ENCODE measurements around the gene PAIP2B. TPM values are rescaled to one million over a fixed set of nuclear protein-coding genes. Genes with fewer than 3 reads are reported as not detected.
A peak's percentile ranks its signal among the peaks of the same experiment; 100 is the strongest.

The PAIP2B gene
- total RNA-seq, 1 donor from 2014 or later = 6.5 TPM

GRCh38 chr2:71151620-71152019, 75.3 kb downstream of the PAIP2B start:
- Mint-ChIP-seq H3K4me1 (peaks cover 6% of the 10 kb centered on the region), H3K9me3 (no peaks in the 10 kb centered on the region), H3K4me3 (no peak overlapping the region), H3K27ac (ENCODE audit: unreplicated experiment) (no peak overlapping the region), H3K27me3 (ENCODE audit: low read depth) (no peaks in the 10 kb centered on the region), H3K36me3 (ENCODE audit: low read depth) (peaks cover 10% of the 10 kb centered on the region)
- DNase-seq (ENCODE audit: low read depth, low spot score) = no peak
- TF ChIP-seq CTCF (conservative IDR thresholded peaks at IDR 0.05) = no peak

- Mint-ChIP-seq H3K4me1 (peaks cover 4% of the 10 kb centered on the region), H3K9me3 (no peaks in the 10 kb centered on the region), H3K27ac (ENCODE audit: unreplicated experiment) (no peak overlapping the region), H3K27me3 (ENCODE audit: low read depth) (no peaks in the 10 kb centered on the region), H3K4me3 (no peak overlapping the region), H3K36me3 (ENCODE audit: low read depth) (peaks cover 12% of the 10 kb centered on the region)
- no peak for DNase-seq (ENCODE audit: low read depth, low spot score)
- peak; percentile 23 for TF ChIP-seq CTCF (conservative IDR thresholded peaks at IDR 0.05)
Observed at GRCh38 chr2:71150082-71150816, 76.7 kb downstream of the PAIP2B start.

GRCh38 chr2:71148506-71149063, 78.3 kb downstream of the PAIP2B start:
- H3K4me1 Mint-ChIP-seq = no peaks in the 10 kb centered on the region
- peaks cover 16% of the 10 kb centered on the region for H3K36me3 Mint-ChIP-seq (ENCODE audit: low read depth)
- H3K4me3 Mint-ChIP-seq = no peak overlapping the region
- H3K27me3 Mint-ChIP-seq (ENCODE audit: low read depth) = no peaks in the 10 kb centered on the region
- no peaks in the 10 kb centered on the region for H3K9me3 Mint-ChIP-seq
- TF ChIP-seq CTCF (conservative IDR thresholded peaks at IDR 0.05) = no peak
- DNase-seq (ENCODE audit: low read depth, low spot score) = no peak
- no peak overlapping the region for H3K27ac Mint-ChIP-seq (ENCODE audit: unreplicated experiment)

GRCh38 chr2:71143782-71144181, 83.1 kb downstream of the PAIP2B start:
- no peaks in the 10 kb centered on the region for H3K9me3 Mint-ChIP-seq
- peaks cover 18% of the 10 kb centered on the region for H3K36me3 Mint-ChIP-seq (ENCODE audit: low read depth)
- H3K27ac Mint-ChIP-seq (ENCODE audit: unreplicated experiment) = no peak overlapping the region
- TF ChIP-seq CTCF (conservative IDR thresholded peaks at IDR 0.05) = no peak
- H3K27me3 Mint-ChIP-seq (ENCODE audit: low read depth) = no peaks in the 10 kb centered on the region
- H3K4me3 Mint-ChIP-seq = no peak overlapping the region
- no peaks in the 10 kb centered on the region for H3K4me1 Mint-ChIP-seq
- DNase-seq (ENCODE audit: low read depth, low spot score) = no peak

- Mint-ChIP-seq H3K36me3 (ENCODE audit: low read depth) (peaks cover 6% of the 10 kb centered on the region), H3K27ac (ENCODE audit: unreplicated experiment) (no peak overlapping the region)
- TF ChIP-seq CTCF (conservative IDR thresholded peaks at IDR 0.05) = no peak
Observed at GRCh38 chr2:71136174-71136573, 90.7 kb downstream of the PAIP2B start.

More at GRCh38 chr2:71136174-71136573, 90.7 kb downstream of the PAIP2B start:
- DNase-seq (ENCODE audit: low read depth, low spot score) = no peak
- H3K4me1 Mint-ChIP-seq = no peaks in the 10 kb centered on the region
- H3K4me3 Mint-ChIP-seq = no peak overlapping the region
- H3K9me3 Mint-ChIP-seq = no peaks in the 10 kb centered on the region
- H3K27me3 Mint-ChIP-seq (ENCODE audit: low read depth) = no peaks in the 10 kb centered on the region

All from neural crest cell (in vitro differentiated cells).